K562 (cell line): ENCODE results near the gene TPD52L2. TPM values are rescaled to one million over a fixed set of nuclear protein-coding genes. Genes with fewer than 3 reads are reported as not detected.

Experiments
- CBX3 ChIP-seq, 2 experiments: IDR thresholded peaks; 1 replicate in 1 of 2; 2 replicates in 1 of 2; pipeline ENCODE4 v1.6.1; 2012; ENCODE audit warnings: inconsistent platforms in 2 of 2, low read length in 2 of 2, borderline replicate concordance in 1 of 2, control low read depth in 1 of 2
- CTCFL ChIP-seq: IDR thresholded peaks from 2 replicates; pipeline ENCODE4 v1.6.1; 2011; ENCODE audit warnings: borderline replicate concordance, low read depth, mild to moderate bottlenecking, moderate library complexity, low read length; ENCODE audit not compliant: insufficient read depth, poor library complexity, severe bottlenecking
- FIP1L1 ChIP-seq: fragments of 200-400 bp; formaldehyde crosslinking; IDR thresholded peaks from 2 replicates; pipeline ENCODE4 v1.6.1; 2018; ENCODE audit warnings: mild to moderate bottlenecking, low read depth, low read length; ENCODE audit not compliant: poor library complexity, severe bottlenecking
- FOS ChIP-seq: IDR thresholded peaks from 3 replicates; pipeline ENCODE4 v1.6.1; 2011; ENCODE audit not compliant: insufficient read length; ENCODE audit errors: extremely low read depth
- JUN ChIP-seq, 2 experiments: sonication (generic) in 1 of 2; formaldehyde crosslinking in 1 of 2; IDR thresholded peaks; 2 replicates each; pipeline versions ENCODE4 v1.6.1 to v1.8.0; 2012 to 2022; ENCODE audit warnings: borderline replicate concordance in 2 of 2, mild to moderate bottlenecking in 2 of 2, improper control_type of control experiment in 1 of 2, low read depth in 1 of 2, low read length in 1 of 2, missing genetic modification reagents in 1 of 2
- PHTF2 ChIP-seq: fragments of 250-450 bp; sonication (Bioruptor Pico); IDR thresholded peaks from 2 replicates; pipeline ENCODE4 v1.5.0; 2021; ENCODE audit warnings: mild to moderate bottlenecking
- PREB ChIP-seq: sonication (generic); formaldehyde crosslinking; IDR thresholded peaks from 2 replicates; pipeline ENCODE4 v1.8.1; 2023; ENCODE audit warnings: mild to moderate bottlenecking, missing genetic modification reagents
- UBTF ChIP-seq, 2 experiments: IDR thresholded peaks; 2 replicates each; pipeline ENCODE4 v1.6.1; 2012; ENCODE audit warnings: improper control_type of control experiment in 2 of 2, low read depth in 2 of 2, low read length in 2 of 2, borderline replicate concordance in 1 of 2
- USF1 ChIP-seq: sonication (generic); formaldehyde crosslinking; IDR thresholded peaks from 2 replicates; pipeline ENCODE4 v1.9.0; 2022; ENCODE audit warnings: mild to moderate bottlenecking, missing genetic modification reagents
- ZNF324 ChIP-seq: fragments of 250-450 bp; sonication (Bioruptor Pico); IDR thresholded peaks from 2 replicates; pipeline ENCODE4 v1.4.0; 2020; ENCODE audit warnings: mild to moderate bottlenecking
- ZNF609 ChIP-seq: sonication (generic); formaldehyde crosslinking; IDR thresholded peaks from 2 replicates; pipeline ENCODE4 v1.8.1; 2023; ENCODE audit warnings: missing genetic modification reagents, mild to moderate bottlenecking, borderline replicate concordance
- polyA plus RNA-seq, 8 experiments: library from polyadenylated mRNA; depleted of rRNA in 4 of 8; stranded (reverse) in 5 of 8; unstranded in 3 of 8; fragments of >200 nt; fragmentation: Nextera tagmentation in 2 of 8; fragmentation: Illumina TruSeq in 1 of 8; extraction: Ambion mirVana in 2 of 8; extraction: Trizol in 1 of 8; gene quantifications; 2 replicates each; pipeline versions ENCODE4 v1.2.1 to v1.2.3, GENCODE V29; 2011 to 2014; ENCODE audit warnings: inconsistent platforms in 1 of 8, missing spikeins in 1 of 8
- total RNA-seq, 7 experiments: library from RNA; depleted of rRNA in 6 of 7; stranded (reverse); fragments of >200 nt in 6 of 7; fragmentation: Illumina TruSeq in 2 of 7; extraction: Trizol in 2 of 7; gene quantifications; 2 replicates each; pipeline versions ENCODE4 v1.2.1 to v1.2.3, GENCODE V29; 2011 to 2021; ENCODE audit warnings: low replicate concordance in 1 of 7

The TPD52L2 gene
- total and polyA plus RNA-seq, 9 of the 15 experiments (the other 6 are each of a cell fraction or from before 2014, with no cell fraction given), result 1.9 to 117 (median 74.6) TPM

- no peak for TF ChIP-seq PREB (CRISPR knock-in tag)
- TF ChIP-seq ZNF324 (CRISPR knock-in tag), result no peak
- peak; percentile 93 to 94; a peak in 3 of 4 replicates for TF ChIP-seq UBTF (IDR thresholded peaks at IDR 0.05; ENCODE audit: borderline replicate concordance in 1 of 2, low read depth in 2 of 2, low read length in 2 of 2)
- peak in 1 of 2 experiments; percentile 17; a peak in 1 of 3 replicates for TF ChIP-seq CBX3 (IDR thresholded peaks at IDR 0.05; ENCODE audit: borderline replicate concordance in 1 of 2, low read length in 2 of 2)
- TF ChIP-seq USF1 (CRISPR knock-in tag), result peak; percentile 97
- peak; percentile 74; the same call in 1 of the 2 replicates for TF ChIP-seq JUN (IDR thresholded peaks at IDR 0.05; ENCODE audit: borderline replicate concordance, low read depth, low read length)
- TF ChIP-seq JUN (CRISPR knock-in tag; IDR thresholded peaks at IDR 0.05; ENCODE audit: borderline replicate concordance), result no peak
- no peak for TF ChIP-seq CTCFL
- TF ChIP-seq FOS, result peak; percentile 93
- TF ChIP-seq FIP1L1, result peak; percentile 80
- no peak for TF ChIP-seq PHTF2 (CRISPR knock-in tag)
- TF ChIP-seq ZNF609 (CRISPR knock-in tag), result no peak
Measured at GRCh38 chr20:63864978-63865640, at the start of gene TPD52L2 (continued).
